Tibial artery (tissue), 4 donors: ENCODE data around the gene PPP1R1B.
A peak's percentile ranks its signal among the peaks of the same experiment; 100 is the strongest.

Source experiments
- DNase-seq, 2 donors: peaks; one replicate each; pipeline ENCODE4 v3.0.0-alpha.2; 2019
- H3K27ac ChIP-seq, 2 donors: fragments of 200-600 bp; sonication (generic) in 1 of 2; 1 replicate in 1 of 2; 2 replicates in 1 of 2; pipeline ENCODE4 v1.5.1; 2018 to 2019; ENCODE audit warnings: mild to moderate bottlenecking in 1 of 2
- H3K27me3 ChIP-seq, 2 donors: fragments of 200-600 bp; sonication (generic) in 1 of 2; one replicate each; pipeline versions ENCODE4 v1.5.1 to v1.6.0; 2016 to 2019
- H3K36me3 ChIP-seq, 3 donors: fragments of 200-600 bp; sonication (generic) in 2 of 3; one replicate each; pipeline ENCODE4 v1.5.1; 2016 to 2019; ENCODE audit warnings: mild to moderate bottlenecking in 2 of 3
- H3K4me1 ChIP-seq, 4 donors: fragments of 200-600 bp; sonication (generic) in 2 of 4; 1 replicate in 3 of 4; 2 replicates in 1 of 4; pipeline ENCODE4 v1.5.1; 2016 to 2019
- H3K4me3 ChIP-seq, 2 donors: fragments of 200-600 bp; sonication (generic) in 1 of 2; 1 replicate in 1 of 2; 2 replicates in 1 of 2; pipeline ENCODE4 v1.5.1; 2018 to 2019; ENCODE audit warnings: mild to moderate bottlenecking in 2 of 2
- H3K9me3 ChIP-seq, 3 donors: fragments of 200-600 bp; sonication (generic) in 1 of 3; one replicate each; pipeline ENCODE4 v1.5.1; 2016 to 2019
- intact Hi-C: fragments of 100-400 bp; cut with DNase I; formaldehyde crosslinking; loops from one replicate; pipeline ENCODE4 v1.15.0; 2023; ENCODE audit warnings: low total_unique reads
- TF ChIP-seq, protein P1 (sequence below), 2 experiments: fragments of 200-600 bp in 1 of 2; fragments of 450-650 bp in 1 of 2; IDR thresholded peaks; one replicate each; pipeline ENCODE4 v1.5.1; 2017 to 2019; ENCODE audit warnings: antibody characterized with exemption in 2 of 2, mild to moderate bottlenecking in 1 of 2, moderate library complexity in 1 of 2

Gene PPP1R1B

DNA sequence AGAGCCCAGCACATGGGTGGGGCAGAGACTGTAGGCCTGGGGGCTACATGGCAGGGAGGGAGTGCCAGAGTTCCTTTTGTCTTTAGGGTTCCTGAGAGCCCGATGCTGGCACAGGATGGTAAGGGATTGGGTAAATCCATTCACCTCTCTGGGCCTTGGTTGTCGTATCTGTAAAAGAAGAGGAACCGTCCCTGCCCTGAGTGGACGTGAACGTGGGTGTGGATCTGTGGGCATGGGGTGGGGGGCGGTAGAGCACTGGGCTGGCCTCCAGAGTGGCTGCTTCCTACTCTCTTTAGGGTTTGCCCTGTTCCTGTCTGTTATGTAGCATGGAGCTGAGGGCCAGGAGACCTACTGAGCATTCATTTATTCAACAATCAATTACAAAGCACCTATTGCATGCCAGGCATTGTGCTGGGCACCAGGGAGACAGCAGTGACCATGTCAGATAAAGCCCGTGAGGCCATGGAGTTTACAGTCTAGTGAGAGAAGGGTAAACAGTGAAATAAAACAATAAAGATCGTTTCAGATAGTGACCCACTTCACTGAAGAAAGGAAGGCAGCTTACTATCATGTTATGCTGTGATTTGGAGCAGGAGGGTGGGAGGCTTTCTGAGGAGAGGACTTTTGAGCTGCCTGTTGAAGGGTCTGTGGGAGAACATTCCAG, 25.3 kb downstream of the PPP1R1B start:
- no peak for DNase-seq
- peaks cover 0 to 29% (median 7%) of the 10 kb centered on the region in 3 donors for H3K36me3 ChIP-seq
- intact Hi-C loops: no loop called here
- H3K27me3 ChIP-seq: no peaks in the 10 kb centered on the region
- H3K27ac ChIP-seq: no peak overlapping the region
- H3K4me3 ChIP-seq: no peak overlapping the region
- H3K9me3 ChIP-seq: no peaks in the 10 kb centered on the region
- TF ChIP-seq, protein P1, sequence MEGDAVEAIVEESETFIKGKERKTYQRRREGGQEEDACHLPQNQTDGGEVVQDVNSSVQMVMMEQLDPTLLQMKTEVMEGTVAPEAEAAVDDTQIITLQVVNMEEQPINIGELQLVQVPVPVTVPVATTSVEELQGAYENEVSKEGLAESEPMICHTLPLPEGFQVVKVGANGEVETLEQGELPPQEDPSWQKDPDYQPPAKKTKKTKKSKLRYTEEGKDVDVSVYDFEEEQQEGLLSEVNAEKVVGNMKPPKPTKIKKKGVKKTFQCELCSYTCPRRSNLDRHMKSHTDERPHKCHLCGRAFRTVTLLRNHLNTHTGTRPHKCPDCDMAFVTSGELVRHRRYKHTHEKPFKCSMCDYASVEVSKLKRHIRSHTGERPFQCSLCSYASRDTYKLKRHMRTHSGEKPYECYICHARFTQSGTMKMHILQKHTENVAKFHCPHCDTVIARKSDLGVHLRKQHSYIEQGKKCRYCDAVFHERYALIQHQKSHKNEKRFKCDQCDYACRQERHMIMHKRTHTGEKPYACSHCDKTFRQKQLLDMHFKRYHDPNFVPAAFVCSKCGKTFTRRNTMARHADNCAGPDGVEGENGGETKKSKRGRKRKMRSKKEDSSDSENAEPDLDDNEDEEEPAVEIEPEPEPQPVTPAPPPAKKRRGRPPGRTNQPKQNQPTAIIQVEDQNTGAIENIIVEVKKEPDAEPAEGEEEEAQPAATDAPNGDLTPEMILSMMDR (IDR thresholded peaks at IDR 0.05): no peak
- peaks cover 0 to 8% (median 4%) of the 10 kb centered on the region in 4 donors for H3K4me1 ChIP-seq

DNA sequence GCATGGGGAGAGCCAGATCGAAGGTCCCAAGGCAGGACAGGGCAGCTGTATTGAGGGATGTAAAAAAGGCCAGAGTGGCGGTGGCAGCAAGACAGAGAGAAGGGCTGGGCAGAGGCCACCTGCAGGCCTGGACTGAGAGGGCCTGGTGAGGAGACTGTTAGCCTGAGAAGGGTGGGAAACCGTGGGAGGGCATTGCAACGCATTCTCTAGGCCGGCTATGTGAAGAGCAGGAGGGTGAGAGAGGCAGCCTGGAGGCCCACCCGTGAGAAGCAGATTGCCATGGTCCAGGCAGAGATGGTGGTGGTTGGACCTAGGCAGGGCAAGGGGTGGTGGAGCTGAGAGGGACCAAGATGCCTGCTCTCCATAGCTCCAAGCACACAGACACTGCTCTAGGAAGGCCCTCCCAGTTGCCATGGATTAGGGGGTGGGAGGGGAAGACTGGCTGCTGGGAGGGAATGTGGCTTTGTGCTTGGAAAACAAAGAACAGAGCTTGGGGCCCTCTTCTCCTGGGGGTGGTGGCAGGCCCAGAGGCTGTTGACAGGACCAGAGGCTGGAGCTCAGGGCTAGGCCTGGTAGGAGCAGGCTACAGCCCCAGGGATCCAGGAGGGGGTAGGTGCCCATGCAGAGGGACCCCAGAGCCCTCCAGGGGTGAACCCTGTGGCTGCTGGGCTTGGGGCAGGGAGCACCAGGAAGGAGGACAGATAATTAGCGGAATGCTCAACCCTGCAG, 26.0 kb downstream of the PPP1R1B start:
- no peak overlapping the region for H3K27ac ChIP-seq
- H3K27me3 ChIP-seq: no peaks in the 10 kb centered on the region
- H3K36me3 ChIP-seq: peaks cover 0 to 36% (median 7%) of the 10 kb centered on the region in 3 donors
- no peak for DNase-seq
- peaks cover 0 to 8% (median 4%) of the 10 kb centered on the region in 4 donors for H3K4me1 ChIP-seq
- no peaks in the 10 kb centered on the region for H3K9me3 ChIP-seq
- intact Hi-C loops: no loop called here
- TF ChIP-seq, protein P1 (IDR thresholded peaks at IDR 0.05): no peak
- no peak overlapping the region for H3K4me3 ChIP-seq

DNA sequence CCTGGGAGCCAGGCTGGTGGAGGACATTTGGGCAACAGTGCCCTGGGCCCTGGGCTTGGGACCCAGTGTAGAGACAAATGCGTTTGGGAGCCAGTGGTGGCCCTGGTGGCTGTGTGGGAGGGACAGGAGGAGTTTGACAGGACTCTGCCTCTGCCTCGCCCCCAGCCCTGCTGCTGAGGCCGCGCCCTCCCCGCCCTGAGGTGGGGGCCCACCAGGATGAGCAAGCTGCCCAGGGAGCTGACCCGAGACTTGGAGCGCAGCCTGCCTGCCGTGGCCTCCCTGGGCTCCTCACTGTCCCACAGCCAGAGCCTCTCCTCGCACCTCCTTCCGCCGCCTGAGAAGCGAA, 26.5 kb downstream of the PPP1R1B start:
- Histone ChIP-seq H3K9me3 (no peaks in the 10 kb centered on the region), H3K27me3 (no peaks in the 10 kb centered on the region), H3K27ac (no peak overlapping the region), H3K4me3 (no peak overlapping the region), H3K36me3 (peaks cover 0 to 41% (median 7%) of the 10 kb centered on the region in 3 donors), H3K4me1 (peaks cover 0 to 8% (median 4%) of the 10 kb centered on the region in 4 donors)
- TF ChIP-seq, protein P1 (IDR thresholded peaks at IDR 0.05): no peak
- DNase-seq: no peak
- intact Hi-C loops: no loop called here

DNA sequence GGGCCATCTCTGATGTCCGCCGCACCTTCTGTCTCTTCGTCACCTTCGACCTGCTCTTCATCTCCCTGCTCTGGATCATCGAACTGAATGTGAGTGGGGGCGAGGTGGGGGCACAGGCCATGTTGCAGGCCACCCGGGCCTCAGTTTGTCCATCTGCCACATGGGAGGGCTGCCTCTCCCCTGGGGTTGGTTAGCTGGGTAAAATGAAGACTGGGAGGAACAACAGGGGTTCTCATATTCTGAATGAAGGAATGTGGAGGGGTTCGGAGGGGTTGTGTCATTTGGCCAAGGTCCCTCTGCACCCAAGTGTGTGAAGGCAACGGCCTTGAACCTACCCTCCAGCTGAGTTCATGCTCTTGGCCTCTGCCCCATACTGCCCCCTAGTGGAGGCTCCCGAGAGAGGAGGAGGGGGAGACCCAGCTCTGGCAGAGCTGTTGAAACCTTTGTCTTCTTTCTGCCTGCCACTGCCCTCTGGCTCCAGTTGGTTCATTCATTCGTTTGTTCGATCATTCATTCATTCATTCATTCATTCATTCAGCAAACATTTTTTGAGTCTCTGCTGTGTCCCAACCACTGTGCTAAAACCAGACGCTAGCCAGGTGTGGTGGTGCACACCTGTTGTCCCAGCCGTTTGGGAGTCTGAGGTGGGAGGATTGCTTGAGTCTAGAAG, 27.0 kb downstream of the PPP1R1B start:
- Histone ChIP-seq H3K27ac (no peak overlapping the region), H3K4me1 (peaks cover 0 to 8% (median 4%) of the 10 kb centered on the region in 4 donors), H3K27me3 (no peaks in the 10 kb centered on the region), H3K9me3 (no peaks in the 10 kb centered on the region), H3K36me3 (peaks cover 0 to 46% (median 8%) of the 10 kb centered on the region in 3 donors), H3K4me3 (no peak overlapping the region)
- TF ChIP-seq, protein P1 (IDR thresholded peaks at IDR 0.05): peak; percentile 59 to 74
- intact Hi-C loops: no loop called here
- DNase-seq: peak in 1 of 2 donors; percentile 62

DNA sequence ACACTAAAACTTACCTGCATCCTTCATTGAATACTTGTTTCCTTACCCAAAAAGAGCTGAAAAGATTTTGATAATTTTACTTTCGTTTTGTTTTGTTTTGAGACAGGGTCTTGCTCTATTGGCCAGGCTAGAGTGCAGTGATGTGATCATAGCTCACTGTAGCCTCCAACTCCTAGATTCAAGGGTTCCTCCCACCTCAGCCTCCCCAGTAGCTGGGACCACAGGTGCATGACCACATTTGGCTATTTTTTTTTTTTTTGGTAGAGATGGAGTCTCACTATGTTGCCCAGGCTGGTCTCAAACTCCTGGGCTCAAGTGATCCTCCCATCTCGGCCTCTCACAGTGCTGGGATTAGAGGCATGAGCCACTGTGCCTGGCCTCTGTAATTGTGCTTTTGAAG, 28.4 kb downstream of the PPP1R1B start:
- no peak for DNase-seq
- TF ChIP-seq, protein P1 (IDR thresholded peaks at IDR 0.05): no peak
- Histone ChIP-seq H3K9me3 (no peaks in the 10 kb centered on the region), H3K27me3 (no peaks in the 10 kb centered on the region), H3K27ac (no peak overlapping the region), H3K4me3 (no peak overlapping the region), H3K4me1 (peaks cover 0 to 8% (median 4%) of the 10 kb centered on the region in 4 donors), H3K36me3 (peaks cover under 1 to 58% (median 20%) of the 10 kb centered on the region in 3 donors)
- intact Hi-C loops: no loop called here
